Measurements from ENCODE around the gene AFP.

- no peak for TF ChIP-seq POLR2A (IDR thresholded peaks at IDR 0.05; ENCODE audit: low read depth, low read length)
- no peak for TF ChIP-seq POLR2AphosphoS5 (IDR thresholded peaks at IDR 0.05; ENCODE audit: low read depth, low read length)
- no peak for TF ChIP-seq TAF1 (IDR thresholded peaks at IDR 0.05; ENCODE audit: low read depth, low read length)
- TF ChIP-seq PAX5 (IDR thresholded peaks at IDR 0.05; ENCODE audit: insufficient read depth, low read length, severe bottlenecking) = no peak
- TF ChIP-seq POU2F2 (IDR thresholded peaks at IDR 0.05; ENCODE audit: low read depth, low read length) = no peak
Measured at GRCh38 chr4:73485596-73485995, 49.6 kb downstream of the AFP start.

Measured in GM12891 (cell line).